ENCODE data around the gene REEP5.

DNA sequence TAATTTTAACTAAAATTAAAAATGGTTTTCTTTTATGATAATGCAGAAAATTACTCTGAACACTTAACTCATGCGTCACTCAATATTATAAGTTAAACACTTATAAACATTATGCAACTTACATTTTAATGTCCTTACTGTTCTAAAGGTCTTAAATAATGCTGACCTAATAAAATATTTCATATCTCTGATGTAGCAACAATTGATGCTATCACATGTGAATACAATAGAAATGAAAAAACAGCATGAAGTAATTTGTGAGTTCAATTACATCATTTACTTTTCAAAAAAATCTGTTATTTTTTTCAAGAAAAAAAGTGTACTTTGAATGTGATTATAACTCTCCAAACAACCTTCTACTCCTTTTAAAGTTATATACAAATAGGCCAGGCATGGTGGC, 26.4 kb upstream of the REEP5 start:
- TF ChIP-seq CTCF (IDR thresholded peaks at IDR 0.05): no peak
- no peak for TF ChIP-seq POLR2A (IDR thresholded peaks at IDR 0.05)

Data from Peyer's patch (tissue), 4 donors.